ENCODE results near the gene SLC6A3. TPM values are rescaled to one million over a fixed set of nuclear protein-coding genes. Genes with fewer than 3 reads are reported as not detected.
"Not testable (repeated sequence)": the region's sequence is repeated elsewhere in the genome, so short reads cannot be mapped to it uniquely, and the experiment has no call there.

SLC6A3 gene
- total and polyA plus RNA-seq, 2 experiments from 2014 or later, result not detected

- TF ChIP-seq EZH2phosphoT487 (IDR thresholded peaks at IDR 0.05; ENCODE audit: insufficient read depth, low read depth), result no peak
- TF ChIP-seq EZH2 (IDR thresholded peaks at IDR 0.05; ENCODE audit: insufficient read depth, poor library complexity, severe bottlenecking), result no peak
- H3K4me1 ChIP-seq (ENCODE audit: insufficient read depth), result no peaks in the 10 kb centered on the region
- H3K27me3 ChIP-seq (replicated peaks; ENCODE audit: insufficient read depth), result peaks cover 49% of the 10 kb centered on the region
- H3K27ac ChIP-seq, result no peak overlapping the region
- in situ Hi-C loops (cut with MboI), result no loop called here
- DNase-seq, result no peak
- H3K36me3 ChIP-seq (ENCODE audit: low read depth), result no peaks in the 10 kb centered on the region
- no peaks in the 10 kb centered on the region for H3K9me3 ChIP-seq (ENCODE audit: low read depth)
- WGBS, 2 experiments (ENCODE audit: low coverage in 1 of 2, low lambda C conversion rate in 2 of 2, missing lambda C conversion rate in 2 of 2), result 63 to 68% methylated on average over 29 of the region's 29 CpGs
- H3K4me2 ChIP-seq (ENCODE audit: unreplicated experiment), result no peak overlapping the region
- H4K20me1 ChIP-seq (ENCODE audit: insufficient read depth), result no peaks in the 10 kb centered on the region
- no peaks in the 10 kb centered on the region for H3K9me2 ChIP-seq (ENCODE audit: insufficient read depth)
- H3K79me2 ChIP-seq (ENCODE audit: insufficient read depth), result no peaks in the 10 kb centered on the region
- no peaks in the 10 kb centered on the region for H3F3A ChIP-seq (ENCODE audit: insufficient read depth)
- H3K4me3 ChIP-seq, result no peak overlapping the region
- no peak overlapping the region for H2AFZ ChIP-seq
- H3K9ac ChIP-seq, result no peak overlapping the region
Measured at GRCh38 chr5:1362242-1363015, 82.8 kb downstream of the SLC6A3 start.

GRCh38 chr5:1360861-1361260, 84.4 kb downstream of the SLC6A3 start:
- WGBS, 2 experiments (ENCODE audit: low coverage in 1 of 2, low lambda C conversion rate in 2 of 2, missing lambda C conversion rate in 2 of 2), result 38 to 45% methylated on average over 4 of the region's 4 CpGs
- Histone ChIP-seq H2AFZ (no peak overlapping the region), H3K9me2 (ENCODE audit: insufficient read depth) (no peaks in the 10 kb centered on the region), H3K4me1 (ENCODE audit: insufficient read depth) (no peaks in the 10 kb centered on the region), H3F3A (ENCODE audit: insufficient read depth) (no peaks in the 10 kb centered on the region), H4K20me1 (ENCODE audit: insufficient read depth) (no peaks in the 10 kb centered on the region), H3K9ac (no peak overlapping the region), H3K27ac (no peak overlapping the region), H3K9me3 (ENCODE audit: low read depth) (no peaks in the 10 kb centered on the region), H3K4me2 (ENCODE audit: unreplicated experiment) (no peak overlapping the region), H3K79me2 (ENCODE audit: insufficient read depth) (no peaks in the 10 kb centered on the region), H3K4me3 (no peak overlapping the region), H3K27me3 (replicated peaks; ENCODE audit: insufficient read depth) (peaks cover 58% of the 10 kb centered on the region), H3K36me3 (ENCODE audit: low read depth) (no peaks in the 10 kb centered on the region)
- TF ChIP-seq EZH2phosphoT487 (IDR thresholded peaks at IDR 0.05; ENCODE audit: insufficient read depth, low read depth) (no peak), EZH2 (IDR thresholded peaks at IDR 0.05; ENCODE audit: insufficient read depth, poor library complexity, severe bottlenecking) (no peak)
- in situ Hi-C loops (cut with MboI), result no loop called here
- DNase-seq, result no peak

DNA sequence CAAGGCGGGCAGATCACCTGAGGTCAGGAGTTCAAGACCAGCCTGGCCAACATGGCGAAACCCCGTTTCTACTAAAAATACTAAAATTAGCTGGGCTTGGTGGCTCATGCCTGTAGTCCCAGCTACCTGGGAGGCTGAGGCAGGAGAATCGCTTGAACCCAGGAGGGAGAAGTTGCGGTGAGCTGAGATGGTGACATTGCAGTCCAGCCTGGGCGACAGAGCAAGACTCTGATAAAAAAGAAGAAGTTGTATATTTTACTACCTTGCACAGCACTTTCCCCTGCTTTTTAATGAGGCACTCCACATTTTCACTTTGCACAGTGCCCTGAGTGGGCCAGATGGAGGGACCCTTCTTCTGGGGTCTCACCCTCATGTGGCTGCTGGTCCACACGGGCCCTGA, 84.9 kb downstream of the SLC6A3 start:
- H3K4me1 ChIP-seq (ENCODE audit: insufficient read depth); H3K36me3 ChIP-seq (ENCODE audit: low read depth); H3K9me3 ChIP-seq (ENCODE audit: low read depth); H3K27ac ChIP-seq; H4K20me1 ChIP-seq (ENCODE audit: insufficient read depth); H3K79me2 ChIP-seq (ENCODE audit: insufficient read depth); in situ Hi-C loops (cut with MboI); H3F3A ChIP-seq (ENCODE audit: insufficient read depth); H3K4me2 ChIP-seq (ENCODE audit: unreplicated experiment); H3K4me3 ChIP-seq; H3K9me2 ChIP-seq (ENCODE audit: insufficient read depth); DNase-seq; H3K9ac ChIP-seq; H2AFZ ChIP-seq: not testable (repeated sequence)
- 53 to 54% methylated on average over 7 of the region's 7 CpGs for WGBS, 2 experiments (ENCODE audit: low coverage in 1 of 2, low lambda C conversion rate in 2 of 2, missing lambda C conversion rate in 2 of 2)
- H3K27me3 ChIP-seq (replicated peaks; ENCODE audit: insufficient read depth), result peaks cover 60% of the 10 kb centered on the region

- Histone ChIP-seq H3K4me3 (no peak overlapping the region), H3K27ac (no peak overlapping the region), H3K9me3 (ENCODE audit: low read depth) (no peaks in the 10 kb centered on the region), H3K79me2 (ENCODE audit: insufficient read depth) (no peaks in the 10 kb centered on the region), H2AFZ (no peak overlapping the region), H3K4me1 (ENCODE audit: insufficient read depth) (no peaks in the 10 kb centered on the region), H3K4me2 (ENCODE audit: unreplicated experiment) (no peak overlapping the region), H3K27me3 (replicated peaks; ENCODE audit: insufficient read depth) (peaks cover 60% of the 10 kb centered on the region), H3K9ac (no peak overlapping the region), H4K20me1 (ENCODE audit: insufficient read depth) (no peaks in the 10 kb centered on the region), H3K36me3 (ENCODE audit: low read depth) (no peaks in the 10 kb centered on the region), H3F3A (ENCODE audit: insufficient read depth) (no peaks in the 10 kb centered on the region), H3K9me2 (ENCODE audit: insufficient read depth) (no peaks in the 10 kb centered on the region)
- no peak for TF ChIP-seq EZH2phosphoT487 (IDR thresholded peaks at IDR 0.05; ENCODE audit: insufficient read depth, low read depth)
- TF ChIP-seq EZH2 (IDR thresholded peaks at IDR 0.05; ENCODE audit: insufficient read depth, poor library complexity, severe bottlenecking), result no peak
- in situ Hi-C loops (cut with MboI), result no loop called here
- 65 to 66% methylated on average over 11 of the region's 11 CpGs for WGBS, 2 experiments (ENCODE audit: low coverage in 1 of 2, low lambda C conversion rate in 2 of 2, missing lambda C conversion rate in 2 of 2)
- no peak for DNase-seq
Measured at GRCh38 chr5:1359713-1360112, 85.5 kb downstream of the SLC6A3 start.

All from GM23248 (cell line).